Upper lobe of left lung (tissue), 4 donors: Measurements from ENCODE around the gene PLOD2.

Experiments
- EP300 ChIP-seq, 4 donors: sonication (generic); formaldehyde crosslinking; IDR thresholded peaks; one replicate each; pipeline ENCODE4 v1.5.1; 2017; ENCODE audit warnings: antibody characterized with exemption in 4 of 4, control low read depth in 2 of 4
- POLR2A ChIP-seq, 4 donors: fragments of 450-650 bp; IDR thresholded peaks; one replicate each; pipeline ENCODE4 v1.5.1; 2016 to 2017; ENCODE audit warnings: antibody characterized with exemption in 4 of 4, mild to moderate bottlenecking in 2 of 4
- POLR2AphosphoS5 ChIP-seq, 2 donors: sonication (generic); formaldehyde crosslinking; IDR thresholded peaks; one replicate each; pipeline ENCODE4 v1.5.1; 2017; ENCODE audit warnings: antibody characterized with exemption in 2 of 2
- TF ChIP-seq, protein P1 (sequence below), 6 experiments: fragments of 450-650 bp in 4 of 6; fragments of 200-600 bp in 2 of 6; sonication (generic) in 2 of 6; IDR thresholded peaks; one replicate each; pipeline ENCODE4 v1.5.1; 2016 to 2019; ENCODE audit warnings: antibody characterized with exemption in 6 of 6

DNA sequence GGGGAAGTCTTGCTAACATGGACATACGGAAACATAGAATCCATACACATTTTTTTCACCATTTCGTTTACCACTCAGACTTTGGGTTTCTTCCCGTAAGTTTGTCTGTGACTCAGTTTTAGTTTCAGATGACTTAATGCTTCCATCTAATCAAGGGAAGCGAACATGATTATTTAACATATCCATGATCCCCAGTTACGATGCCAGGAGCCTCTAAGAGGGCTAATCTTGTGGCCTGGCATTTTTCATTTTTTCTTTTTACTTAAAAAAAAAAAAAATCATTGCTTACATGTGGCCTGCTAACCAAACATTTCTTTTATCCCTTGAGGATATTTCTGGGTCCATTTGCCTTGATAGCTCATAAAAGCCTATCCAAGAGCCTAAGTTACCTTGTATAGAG lies 20.2 kb upstream of the PLOD2 start:
- no peak for TF ChIP-seq POLR2A (IDR thresholded peaks at IDR 0.05)
- TF ChIP-seq, protein P1, sequence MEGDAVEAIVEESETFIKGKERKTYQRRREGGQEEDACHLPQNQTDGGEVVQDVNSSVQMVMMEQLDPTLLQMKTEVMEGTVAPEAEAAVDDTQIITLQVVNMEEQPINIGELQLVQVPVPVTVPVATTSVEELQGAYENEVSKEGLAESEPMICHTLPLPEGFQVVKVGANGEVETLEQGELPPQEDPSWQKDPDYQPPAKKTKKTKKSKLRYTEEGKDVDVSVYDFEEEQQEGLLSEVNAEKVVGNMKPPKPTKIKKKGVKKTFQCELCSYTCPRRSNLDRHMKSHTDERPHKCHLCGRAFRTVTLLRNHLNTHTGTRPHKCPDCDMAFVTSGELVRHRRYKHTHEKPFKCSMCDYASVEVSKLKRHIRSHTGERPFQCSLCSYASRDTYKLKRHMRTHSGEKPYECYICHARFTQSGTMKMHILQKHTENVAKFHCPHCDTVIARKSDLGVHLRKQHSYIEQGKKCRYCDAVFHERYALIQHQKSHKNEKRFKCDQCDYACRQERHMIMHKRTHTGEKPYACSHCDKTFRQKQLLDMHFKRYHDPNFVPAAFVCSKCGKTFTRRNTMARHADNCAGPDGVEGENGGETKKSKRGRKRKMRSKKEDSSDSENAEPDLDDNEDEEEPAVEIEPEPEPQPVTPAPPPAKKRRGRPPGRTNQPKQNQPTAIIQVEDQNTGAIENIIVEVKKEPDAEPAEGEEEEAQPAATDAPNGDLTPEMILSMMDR (IDR thresholded peaks at IDR 0.05), result no peak
- TF ChIP-seq POLR2AphosphoS5 (IDR thresholded peaks at IDR 0.05), result no peak
- no peak for TF ChIP-seq EP300 (IDR thresholded peaks at IDR 0.05)
